CD4-positive, alpha-beta T cell (primary cell): Measurements from ENCODE around the gene RRP1. TPM values are rescaled to one million over a fixed set of nuclear protein-coding genes. Genes with fewer than 3 reads are reported as not detected.

Source experiments
- ATAC-seq: fragments of 200-7000 bp; cut with Tn5 transposase; one replicate; pipeline ENCODE4 v1.10.0; 2022; ENCODE audit warnings: mild to moderate bottlenecking; ENCODE audit not compliant: poor library complexity
- CTCF ChIA-PET: fragments of 350-600 bp; sonication (Branson Sonifier 250); formaldehyde crosslinking; loops from one replicate; lab custom pipeline; 2021; ENCODE audit warnings: antibody characterized with exemption, inconsistent platforms; lab: Charles Lee
- POLR2A ChIA-PET: fragments of 350-600 bp; sonication (Branson Sonifier 250); formaldehyde crosslinking; loops from one replicate; lab custom pipeline; 2021; ENCODE audit warnings: antibody characterized with exemption, inconsistent platforms; lab: Charles Lee
- DNase-seq, 14 experiments: peaks; one replicate each; pipeline ENCODE4 v3.0.0-alpha.2; 2013 to 2020; ENCODE audit warnings: mixed read lengths in 2 of 14
- H3K27ac ChIP-seq, 2 donors: one replicate each; pipeline versions ENCODE4 v1.5.1 to v1.7.0; 2013; ENCODE audit warnings: low read length in 2 of 2, low read depth in 1 of 2, mild to moderate bottlenecking in 1 of 2
- H3K27me3 ChIP-seq, 2 experiments: 1 replicate in 1 of 2; 2 replicates in 1 of 2; pipeline versions ENCODE4 v1.6.1 to v1.7.0; 2013; ENCODE audit warnings: low read length in 2 of 2, control low read depth in 1 of 2, mild to moderate bottlenecking in 1 of 2, moderate library complexity in 1 of 2; ENCODE audit not compliant: insufficient read depth in 2 of 2, control insufficient read depth in 1 of 2
- H3K36me3 ChIP-seq: one replicate; pipeline ENCODE4 v1.6.1; 2013; ENCODE audit warnings: low read length, control low read depth; ENCODE audit not compliant: insufficient read depth
- H3K4me1 ChIP-seq: one replicate; pipeline ENCODE4 v1.6.1; 2013; ENCODE audit warnings: low read length, control low read depth; ENCODE audit not compliant: insufficient read depth
- H3K4me3 ChIP-seq: one replicate; pipeline ENCODE4 v1.5.1; 2013; ENCODE audit warnings: mild to moderate bottlenecking, low read length, moderate library complexity
- H3K9me3 ChIP-seq, 2 experiments: 1 replicate in 1 of 2; 2 replicates in 1 of 2; pipeline versions ENCODE4 v1.6.1 to v1.7.0; 2013; ENCODE audit warnings: low read length in 2 of 2, mild to moderate bottlenecking in 2 of 2, control low read depth in 1 of 2, moderate library complexity in 1 of 2; ENCODE audit not compliant: control insufficient read depth in 1 of 2, insufficient read depth in 1 of 2
- H3K27ac Mint-ChIP-seq: one replicate; pipeline ENCODE4 v1.8.0; 2020; ENCODE audit warnings: mixed read lengths
- H3K27me3 Mint-ChIP-seq: one replicate; pipeline ENCODE4 v1.8.0; 2021; ENCODE audit warnings: mixed read lengths
- H3K36me3 Mint-ChIP-seq: one replicate; pipeline ENCODE4 v1.8.0; 2021; ENCODE audit warnings: low read depth, mixed read lengths
- H3K4me1 Mint-ChIP-seq: one replicate; pipeline ENCODE4 v1.8.0; 2021; ENCODE audit warnings: low read depth, mixed read lengths
- H3K4me3 Mint-ChIP-seq: one replicate; pipeline ENCODE4 v1.8.0; 2020; ENCODE audit warnings: mild to moderate bottlenecking, mixed read lengths
- H3K9me3 Mint-ChIP-seq: one replicate; pipeline ENCODE4 v1.8.0; 2020; ENCODE audit warnings: mixed read lengths
- intact Hi-C, 2 experiments: fragments of 100-400 bp; cut with DNase I in 1 of 2; cut with micrococcal nuclease in 1 of 2; formaldehyde crosslinking; loops; one replicate each; pipeline versions ENCODE4 v1.15.1 to v1.9.0; 2023 to 2025; cut with DNase I, micrococcal nuclease
- total RNA-seq, 174 experiments: library from RNA in 2 of 174; stranded (reverse) in 2 of 174; gene quantifications; one replicate each; pipeline ENCODE4 v1.2.3 and lab custom pipeline; 2021 to 2026
- TF ChIP-seq, protein P1 (sequence below): fragments of 200-600 bp; IDR thresholded peaks from one replicate; pipeline ENCODE4 v1.8.0; 2022; ENCODE audit warnings: antibody characterized with exemption, mild to moderate bottlenecking

The RRP1 gene
- total RNA-seq, 2 experiments from 2014 or later, result 27.7 to 29.0 TPM

DNA sequence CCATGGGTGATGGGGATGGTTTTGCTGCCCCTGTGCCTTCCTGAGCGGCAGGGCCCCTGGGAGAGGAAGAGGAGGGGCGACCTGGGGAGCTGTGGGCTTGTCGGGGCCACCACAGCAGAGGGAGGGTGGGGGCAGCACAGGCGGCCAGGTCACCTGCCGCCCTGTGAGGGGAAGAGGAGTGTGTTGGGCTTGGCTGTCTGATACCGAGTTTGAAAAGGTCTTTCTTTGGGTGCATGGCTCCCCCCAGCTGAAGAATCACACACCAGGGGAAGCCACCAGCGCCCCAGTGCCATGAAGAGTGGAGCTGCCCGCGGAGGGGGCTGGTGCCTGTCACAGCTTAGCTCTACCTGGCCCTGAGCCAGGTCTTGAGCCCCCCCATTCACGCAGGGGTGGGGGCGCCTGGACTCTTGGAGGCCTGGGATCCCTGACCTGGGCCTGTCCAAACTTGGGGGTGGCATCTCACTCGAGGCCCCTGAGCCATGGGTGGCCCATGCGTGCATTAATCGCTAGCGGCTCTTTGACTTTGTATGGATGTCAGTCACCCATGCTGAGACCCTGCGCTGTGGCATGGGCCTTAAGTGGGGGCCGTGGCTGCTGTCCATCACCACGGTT lies 39.6 kb upstream of the RRP1 start:
- no peaks in the 10 kb centered on the region for H3K9me3 ChIP-seq
- no peaks in the 10 kb centered on the region for H3K27me3 ChIP-seq
- ChIA-PET POLR2A (no interaction called here), CTCF (no interaction called here)
- DNase-seq (no peak), ATAC-seq (no peak)
- intact Hi-C loops, result loop anchor here in 1 of 2 experiments (10.0 kb wide), 1 partner anchor 65 kb away; no protein-coding TSS in a partner anchor
- no peak overlapping the region for H3K4me3 ChIP-seq
- H3K27ac Mint-ChIP-seq, result no peak overlapping the region
- H3K4me1 ChIP-seq, result no peaks in the 10 kb centered on the region
- H3K4me3 Mint-ChIP-seq, result no peak overlapping the region
- TF ChIP-seq, protein P1, sequence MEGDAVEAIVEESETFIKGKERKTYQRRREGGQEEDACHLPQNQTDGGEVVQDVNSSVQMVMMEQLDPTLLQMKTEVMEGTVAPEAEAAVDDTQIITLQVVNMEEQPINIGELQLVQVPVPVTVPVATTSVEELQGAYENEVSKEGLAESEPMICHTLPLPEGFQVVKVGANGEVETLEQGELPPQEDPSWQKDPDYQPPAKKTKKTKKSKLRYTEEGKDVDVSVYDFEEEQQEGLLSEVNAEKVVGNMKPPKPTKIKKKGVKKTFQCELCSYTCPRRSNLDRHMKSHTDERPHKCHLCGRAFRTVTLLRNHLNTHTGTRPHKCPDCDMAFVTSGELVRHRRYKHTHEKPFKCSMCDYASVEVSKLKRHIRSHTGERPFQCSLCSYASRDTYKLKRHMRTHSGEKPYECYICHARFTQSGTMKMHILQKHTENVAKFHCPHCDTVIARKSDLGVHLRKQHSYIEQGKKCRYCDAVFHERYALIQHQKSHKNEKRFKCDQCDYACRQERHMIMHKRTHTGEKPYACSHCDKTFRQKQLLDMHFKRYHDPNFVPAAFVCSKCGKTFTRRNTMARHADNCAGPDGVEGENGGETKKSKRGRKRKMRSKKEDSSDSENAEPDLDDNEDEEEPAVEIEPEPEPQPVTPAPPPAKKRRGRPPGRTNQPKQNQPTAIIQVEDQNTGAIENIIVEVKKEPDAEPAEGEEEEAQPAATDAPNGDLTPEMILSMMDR, result no peak
- no peak overlapping the region for H3K27ac ChIP-seq
- H3K36me3 ChIP-seq, result peaks cover 74% of the 10 kb centered on the region
- no peaks in the 10 kb centered on the region for H3K9me3 Mint-ChIP-seq
- no peaks in the 10 kb centered on the region for H3K27me3 Mint-ChIP-seq
- peaks cover 59% of the 10 kb centered on the region for H3K36me3 Mint-ChIP-seq
- H3K4me1 Mint-ChIP-seq, result no peaks in the 10 kb centered on the region

DNA sequence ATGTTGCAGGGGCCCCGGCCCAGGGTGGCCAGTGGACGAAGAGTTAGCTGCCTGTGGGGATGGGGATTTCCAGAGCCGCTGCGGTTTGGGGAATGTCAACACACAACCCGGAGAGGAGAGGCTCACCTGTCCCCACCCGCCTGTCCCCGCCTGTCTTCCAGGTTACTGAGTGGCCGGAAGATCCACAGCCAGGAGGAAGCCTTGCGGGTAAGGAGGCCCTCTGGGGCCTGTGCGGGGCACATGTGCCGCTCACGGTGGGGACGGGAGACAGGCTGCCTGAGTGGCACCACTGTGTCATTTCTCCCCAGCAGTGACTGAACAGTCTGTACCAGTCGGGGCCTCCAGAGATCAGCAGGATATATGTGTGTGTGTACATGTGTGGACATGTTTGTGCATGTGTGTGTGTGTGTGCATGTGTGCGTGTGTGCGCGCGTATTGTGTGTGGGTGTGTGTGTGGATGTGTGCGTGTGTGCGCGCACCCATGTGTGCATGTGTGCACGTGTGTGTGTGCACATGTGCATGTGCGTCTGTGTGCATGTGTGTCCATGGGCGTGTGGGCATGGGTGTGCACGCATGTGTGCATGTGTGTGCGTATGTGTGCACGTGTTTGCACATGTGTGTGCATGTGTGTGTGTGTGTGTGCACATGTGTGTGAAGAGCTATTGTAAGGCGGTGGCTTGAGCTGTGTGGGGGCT lies 38.9 kb upstream of the RRP1 start:
- Mint-ChIP-seq H3K27ac (no peak overlapping the region), H3K36me3 (peaks cover 56% of the 10 kb centered on the region), H3K27me3 (no peaks in the 10 kb centered on the region), H3K9me3 (no peaks in the 10 kb centered on the region), H3K4me1 (no peaks in the 10 kb centered on the region), H3K4me3 (no peak overlapping the region)
- TF ChIP-seq, protein P1, result no peak
- intact Hi-C loops, result no loop called here
- no peaks in the 10 kb centered on the region for H3K9me3 ChIP-seq
- ChIA-PET CTCF (no interaction called here), POLR2A (no interaction called here)
- H3K36me3 ChIP-seq, result peaks cover 73% of the 10 kb centered on the region
- no peak overlapping the region for H3K4me3 ChIP-seq
- no peaks in the 10 kb centered on the region for H3K4me1 ChIP-seq
- DNase-seq (no peak), ATAC-seq (no peak)
- H3K27me3 ChIP-seq, result no peaks in the 10 kb centered on the region
- H3K27ac ChIP-seq, result no peak overlapping the region

DNA sequence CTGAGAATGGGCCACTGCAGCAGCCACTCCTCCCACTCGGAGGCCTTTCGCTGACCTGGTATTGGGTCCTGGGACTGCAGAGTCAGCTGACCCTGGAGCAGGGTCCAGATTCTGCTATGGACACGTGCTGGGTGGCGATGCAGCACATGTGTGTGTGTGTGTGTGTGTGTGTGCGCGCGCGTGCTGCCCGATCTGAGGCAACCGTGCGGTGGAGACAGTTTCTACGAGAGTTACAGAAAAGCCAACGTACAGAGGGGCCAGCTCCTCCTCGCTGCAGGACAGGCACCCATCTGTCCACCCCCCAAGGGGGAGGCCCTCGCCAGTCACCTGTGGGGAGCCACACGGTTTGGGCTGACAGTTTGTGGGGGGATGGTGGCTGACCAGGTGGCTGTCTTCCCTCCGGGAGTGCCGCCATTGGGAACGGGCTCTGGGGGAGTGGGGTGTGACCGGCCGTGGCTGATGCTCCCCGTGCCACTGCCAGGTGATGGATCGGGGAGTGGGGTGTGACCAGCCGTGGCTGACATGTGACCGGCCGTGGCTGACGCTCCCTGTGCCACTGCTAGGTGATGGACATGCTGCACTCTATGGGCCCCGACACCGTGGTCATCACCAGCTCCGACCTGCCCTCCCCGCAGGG lies 37.3 kb upstream of the RRP1 start:
- Histone ChIP-seq H3K27me3 (no peaks in the 10 kb centered on the region), H3K27ac (no peak overlapping the region), H3K36me3 (peaks cover 74% of the 10 kb centered on the region), H3K4me3 (no peak overlapping the region), H3K9me3 (no peaks in the 10 kb centered on the region), H3K4me1 (no peaks in the 10 kb centered on the region)
- ChIA-PET CTCF (no interaction called here), POLR2A (no interaction called here)
- no peaks in the 10 kb centered on the region for H3K27me3 Mint-ChIP-seq
- TF ChIP-seq, protein P1, result no peak
- intact Hi-C loops, result no loop called here
- H3K9me3 Mint-ChIP-seq, result no peaks in the 10 kb centered on the region
- no peaks in the 10 kb centered on the region for H3K4me1 Mint-ChIP-seq
- peaks cover 54% of the 10 kb centered on the region for H3K36me3 Mint-ChIP-seq
- DNase-seq (no peak), ATAC-seq (no peak)
- H3K4me3 Mint-ChIP-seq, result no peak overlapping the region
- H3K27ac Mint-ChIP-seq, result no peak overlapping the region
